Measurements from ENCODE around the gene AHR.

AHR gene

GRCh38 chr7:17390392-17390791 is 91.9 kb downstream of the AHR start:
- H3K4me3 ChIP-seq (ENCODE audit: low read depth, low read length) = no peak overlapping the region
- POLR2A ChIA-PET = no interaction called here
- H3K36me3 ChIP-seq (ENCODE audit: control insufficient read depth in 2 of 2, insufficient read depth in 1 of 2, low read length in 2 of 2) = no peaks in the 10 kb centered on the region
- TF ChIP-seq ATF2 (tag by site-specific recombination; IDR thresholded peaks at IDR 0.05; ENCODE audit: low read depth) (no peak), ZNF114 (tag by site-specific recombination; IDR thresholded peaks at IDR 0.05) (no peak), TRIM28 (IDR thresholded peaks at IDR 0.05; ENCODE audit: borderline replicate concordance, low read length) (no peak), ZNF677 (tag by site-specific recombination; IDR thresholded peaks at IDR 0.05) (no peak), ZNF660 (tag by site-specific recombination; IDR thresholded peaks at IDR 0.05) (no peak), ZNF549 (tag by site-specific recombination; IDR thresholded peaks at IDR 0.05) (no peak)
- no peaks in the 10 kb centered on the region for H3K4me1 ChIP-seq (ENCODE audit: control insufficient read depth, insufficient read depth, low read length)
- CTCF ChIA-PET = no interaction called here
- no peaks in the 10 kb centered on the region for H3K9me3 ChIP-seq (ENCODE audit: control insufficient read depth, insufficient read depth, low read depth, low read length)
- no peak overlapping the region for H3K27ac ChIP-seq (ENCODE audit: extremely low read depth, low read depth, low read length)

GRCh38 chr7:17391366-17391765 is 92.9 kb downstream of the AHR start:
- Histone ChIP-seq H3K4me1 (ENCODE audit: control insufficient read depth, insufficient read depth, low read length) (no peaks in the 10 kb centered on the region), H3K36me3 (ENCODE audit: control insufficient read depth in 2 of 2, insufficient read depth in 1 of 2, low read length in 2 of 2) (no peaks in the 10 kb centered on the region), H3K9me3 (ENCODE audit: control insufficient read depth, insufficient read depth, low read depth, low read length) (no peaks in the 10 kb centered on the region), H3K27ac (ENCODE audit: extremely low read depth, low read depth, low read length) (no peak overlapping the region), H3K4me3 (ENCODE audit: low read depth, low read length) (no peak overlapping the region)
- ChIA-PET CTCF (no interaction called here), POLR2A (no interaction called here)
- TF ChIP-seq ZNF561 (tag by site-specific recombination; IDR thresholded peaks at IDR 0.05; ENCODE audit: borderline replicate concordance) (no peak), ZSCAN30 (tag by site-specific recombination; IDR thresholded peaks at IDR 0.05) (no peak), ZNF155 (tag by site-specific recombination; IDR thresholded peaks at IDR 0.05) (no peak), HOXC10 (CRISPR knock-in tag; IDR thresholded peaks at IDR 0.05) (no peak), EGR2 (tag by site-specific recombination; IDR thresholded peaks at IDR 0.05; ENCODE audit: low read depth) (no peak), ZNF202 (tag by site-specific recombination; IDR thresholded peaks at IDR 0.05; ENCODE audit: borderline replicate concordance) (no peak), ZNF677 (tag by site-specific recombination; IDR thresholded peaks at IDR 0.05) (no peak), ZNF48 (tag by site-specific recombination; IDR thresholded peaks at IDR 0.05) (no peak), ZNF510 (tag by site-specific recombination; IDR thresholded peaks at IDR 0.05; ENCODE audit: insufficient replicate concordance) (no peak), SP7 (tag by site-specific recombination; IDR thresholded peaks at IDR 0.05) (no peak), PBX3 (CRISPR knock-in tag; IDR thresholded peaks at IDR 0.05) (no peak)

GRCh38 chr7:17392846-17393245 is 94.4 kb downstream of the AHR start:
- no peaks in the 10 kb centered on the region for H3K36me3 ChIP-seq (ENCODE audit: control insufficient read depth in 2 of 2, insufficient read depth in 1 of 2, low read length in 2 of 2)
- TF ChIP-seq ZSCAN5A (tag by site-specific recombination; IDR thresholded peaks at IDR 0.05) = no peak
- no peak for TF ChIP-seq PBX3 (CRISPR knock-in tag; IDR thresholded peaks at IDR 0.05)
- TF ChIP-seq REPIN1 (tag by site-specific recombination; IDR thresholded peaks at IDR 0.05; ENCODE audit: low read depth) = no peak
- no peak for TF ChIP-seq SALL2 (tag by site-specific recombination; IDR thresholded peaks at IDR 0.05; ENCODE audit: borderline replicate concordance)
- no peak for TF ChIP-seq ZNF660 (tag by site-specific recombination; IDR thresholded peaks at IDR 0.05)
- ChIA-PET POLR2A (no interaction called here), CTCF (no interaction called here)
- no peak overlapping the region for H3K27ac ChIP-seq (ENCODE audit: extremely low read depth, low read depth, low read length)
- no peaks in the 10 kb centered on the region for H3K4me1 ChIP-seq (ENCODE audit: control insufficient read depth, insufficient read depth, low read length)
- no peaks in the 10 kb centered on the region for H3K9me3 ChIP-seq (ENCODE audit: control insufficient read depth, insufficient read depth, low read depth, low read length)
- no peak overlapping the region for H3K4me3 ChIP-seq (ENCODE audit: low read depth, low read length)
